ENCODE results near the gene ADPRH. TPM values are rescaled to one million over a fixed set of nuclear protein-coding genes. Genes with fewer than 3 reads are reported as not detected.

Gene ADPRH
- total RNA-seq, 1 experiment from 2014 or later, result 2.8 TPM

DNA sequence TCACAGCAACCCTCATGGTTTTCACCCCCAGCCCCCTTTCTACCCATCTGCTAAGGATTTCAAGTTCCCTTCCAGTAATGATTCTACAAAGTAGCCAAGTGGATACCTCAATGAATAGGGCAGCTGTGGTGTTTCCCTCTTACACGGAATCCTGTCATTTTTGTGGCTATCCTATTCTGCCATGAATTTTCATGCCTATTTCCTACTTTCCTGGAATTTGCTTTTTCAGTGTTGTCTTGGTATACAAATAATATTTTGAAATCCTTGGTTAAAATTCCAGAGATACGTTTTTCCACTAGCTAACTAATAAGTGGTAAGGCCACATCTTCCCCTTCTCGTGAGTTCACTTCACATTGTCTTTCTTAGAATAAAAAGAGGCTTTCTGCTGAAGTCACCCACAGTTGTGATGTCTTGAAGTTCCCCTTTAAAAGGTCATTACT lies 7.5 kb downstream of the ADPRH start:
- intact Hi-C loops (cut with micrococcal nuclease; ENCODE audit: unreplicated experiment), result no loop called here
- no peak for TF ChIP-seq CTCF (IDR thresholded peaks at IDR 0.05; ENCODE audit: insufficient read depth in 1 of 2, low read depth in 1 of 2, low read length in 1 of 2, severe bottlenecking in 1 of 2, unreplicated experiment in 1 of 2)
- H3K4me3 ChIP-seq (ENCODE audit: low read depth, low read length), result no peak overlapping the region
- Mint-ChIP-seq H3K4me3 (ENCODE audit: unreplicated experiment) (no peak overlapping the region), H3K9me3 (ENCODE audit: unreplicated experiment) (peaks cover 14% of the 10 kb centered on the region), H3K36me3 (ENCODE audit: insufficient read depth, unreplicated experiment) (no peaks in the 10 kb centered on the region), H3K27me3 (ENCODE audit: insufficient read depth, unreplicated experiment) (peaks cover 2% of the 10 kb centered on the region), H3K4me1 (ENCODE audit: low read depth, unreplicated experiment) (no peaks in the 10 kb centered on the region), H3K27ac (ENCODE audit: unreplicated experiment) (no peak overlapping the region)
- H3K36me3 ChIP-seq (ENCODE audit: control insufficient read depth, insufficient read depth, low read length), result no peaks in the 10 kb centered on the region
- DNase-seq, result no peak
- no peaks in the 10 kb centered on the region for H3K9me3 ChIP-seq
- no peaks in the 10 kb centered on the region for H3K4me1 ChIP-seq
- H3K27me3 ChIP-seq (replicated peaks; ENCODE audit: control insufficient read depth, insufficient read depth, low read length), result no peaks in the 10 kb centered on the region
- ChIA-PET CTCF (no interaction called here), POLR2A (no interaction called here)
- no TSS peak for BruUV-seq (replicated peaks)

DNA sequence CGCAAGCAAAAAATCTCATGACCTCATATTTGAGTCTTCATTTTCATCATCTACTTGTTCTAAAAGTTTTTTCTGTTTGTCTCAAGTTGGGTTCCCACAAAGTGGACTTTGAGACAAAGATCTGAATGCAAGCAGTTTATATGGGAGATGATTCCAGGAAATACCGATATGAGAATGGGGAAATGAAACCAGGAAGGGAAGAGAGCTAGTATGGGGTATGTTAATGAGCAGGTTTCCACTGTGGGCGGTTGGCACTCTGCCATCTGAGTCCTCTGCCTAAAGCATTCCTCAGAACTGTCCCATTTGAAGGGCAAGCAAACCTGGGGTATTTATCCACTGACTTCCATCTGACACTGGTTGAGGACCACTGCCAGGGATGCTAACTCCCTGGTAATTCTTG lies 8.8 kb downstream of the ADPRH start:
- POLR2A ChIA-PET, result no interaction called here
- intact Hi-C loops (cut with micrococcal nuclease; ENCODE audit: unreplicated experiment), result no loop called here
- DNase-seq, result no peak
- H3K4me1 ChIP-seq, result no peaks in the 10 kb centered on the region
- Mint-ChIP-seq H3K4me3 (ENCODE audit: unreplicated experiment) (no peak overlapping the region), H3K27me3 (ENCODE audit: insufficient read depth, unreplicated experiment) (peaks cover 2% of the 10 kb centered on the region), H3K9me3 (ENCODE audit: unreplicated experiment) (peaks cover 14% of the 10 kb centered on the region), H3K4me1 (ENCODE audit: low read depth, unreplicated experiment) (no peaks in the 10 kb centered on the region), H3K27ac (ENCODE audit: unreplicated experiment) (no peak overlapping the region), H3K36me3 (ENCODE audit: insufficient read depth, unreplicated experiment) (no peaks in the 10 kb centered on the region)
- H3K36me3 ChIP-seq (ENCODE audit: control insufficient read depth, insufficient read depth, low read length), result no peaks in the 10 kb centered on the region
- TF ChIP-seq CTCF (IDR thresholded peaks at IDR 0.05; ENCODE audit: insufficient read depth in 1 of 2, low read depth in 1 of 2, low read length in 1 of 2, severe bottlenecking in 1 of 2, unreplicated experiment in 1 of 2), result no peak
- no peaks in the 10 kb centered on the region for H3K9me3 ChIP-seq
- no peak overlapping the region for H3K4me3 ChIP-seq (ENCODE audit: low read depth, low read length)
- BruUV-seq (replicated peaks), result no TSS peak
- H3K27me3 ChIP-seq (replicated peaks; ENCODE audit: control insufficient read depth, insufficient read depth, low read length), result no peaks in the 10 kb centered on the region
- CTCF ChIA-PET, result no interaction called here

DNA sequence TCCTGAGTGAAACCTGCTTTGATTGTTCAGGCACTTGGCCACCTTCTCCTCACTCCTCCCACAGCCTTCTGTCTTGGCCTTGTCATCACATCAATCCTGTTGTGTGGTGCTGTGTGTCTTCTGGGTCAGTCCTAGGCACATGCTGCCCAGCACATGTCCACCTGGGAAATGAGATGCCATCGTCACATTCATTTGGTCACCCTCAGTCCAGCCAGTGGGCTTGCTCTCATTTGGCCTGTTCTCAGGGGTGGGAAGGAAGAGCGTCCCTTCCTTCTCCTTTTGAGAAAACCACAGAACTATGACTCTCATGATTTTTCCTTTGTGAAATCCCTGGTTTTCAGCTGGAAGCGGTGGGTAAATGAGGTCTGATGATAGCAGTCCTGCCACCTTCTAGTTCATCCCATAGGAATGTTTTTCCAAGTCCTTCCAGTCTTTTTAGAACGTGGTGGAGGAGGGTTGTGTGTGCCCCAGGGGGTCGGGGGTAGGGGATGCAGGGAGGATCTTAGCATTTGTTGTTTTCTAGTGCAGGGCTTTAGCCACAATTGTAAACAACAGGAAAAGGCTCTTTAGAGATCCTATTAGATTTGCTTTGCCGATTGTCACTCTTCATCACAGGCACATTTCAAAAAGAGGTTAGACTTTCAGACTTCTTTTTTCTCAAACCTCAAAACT lies 9.9 kb downstream of the ADPRH start:
- Histone ChIP-seq H3K4me1 (no peaks in the 10 kb centered on the region), H3K36me3 (ENCODE audit: control insufficient read depth, insufficient read depth, low read length) (no peaks in the 10 kb centered on the region), H3K27me3 (replicated peaks; ENCODE audit: control insufficient read depth, insufficient read depth, low read length) (no peaks in the 10 kb centered on the region), H3K9me3 (no peaks in the 10 kb centered on the region), H3K4me3 (ENCODE audit: low read depth, low read length) (no peak overlapping the region)
- Mint-ChIP-seq H3K9me3 (ENCODE audit: unreplicated experiment) (peaks cover 14% of the 10 kb centered on the region), H3K27ac (ENCODE audit: unreplicated experiment) (no peak overlapping the region), H3K27me3 (ENCODE audit: insufficient read depth, unreplicated experiment) (peaks cover 2% of the 10 kb centered on the region), H3K36me3 (ENCODE audit: insufficient read depth, unreplicated experiment) (no peaks in the 10 kb centered on the region), H3K4me1 (ENCODE audit: low read depth, unreplicated experiment) (no peaks in the 10 kb centered on the region), H3K4me3 (ENCODE audit: unreplicated experiment) (no peak overlapping the region)
- no TSS peak for BruUV-seq (replicated peaks)
- no peak for TF ChIP-seq CTCF (IDR thresholded peaks at IDR 0.05; ENCODE audit: insufficient read depth in 1 of 2, low read depth in 1 of 2, low read length in 1 of 2, severe bottlenecking in 1 of 2, unreplicated experiment in 1 of 2)
- intact Hi-C loops (cut with micrococcal nuclease; ENCODE audit: unreplicated experiment), result no loop called here
- no peak for DNase-seq
- ChIA-PET CTCF (no interaction called here), POLR2A (no interaction called here)
